Mesendoderm (in vitro differentiated cells): ENCODE measurements around the gene OR2A1.
"Not testable (repeated sequence)": the region's sequence is repeated elsewhere in the genome, so short reads cannot be mapped to it uniquely, and the experiment has no call there.

Experiments
- DNase-seq: peaks from one replicate; pipeline ENCODE4 v3.0.0; 2013
- H2AK5ac ChIP-seq: 2 replicates; pipeline ENCODE4 v1.6.1; 2013; ENCODE audit warnings: low read length, inconsistent platforms
- H2BK120ac ChIP-seq: 2 replicates; pipeline ENCODE4 v1.6.1; 2013; ENCODE audit warnings: low read depth, mild to moderate bottlenecking, low read length, moderate library complexity, mixed read lengths
- H2BK15ac ChIP-seq: replicated peaks from 2 replicates; pipeline ENCODE4 v1.6.1; 2013; ENCODE audit warnings: low read depth, mild to moderate bottlenecking, moderate library complexity
- H2BK5ac ChIP-seq: 2 replicates; pipeline ENCODE4 v1.6.1; 2013; ENCODE audit warnings: low read length, inconsistent platforms
- H3K18ac ChIP-seq: 2 replicates; pipeline ENCODE4 v1.6.1; 2013; ENCODE audit warnings: mild to moderate bottlenecking, low read length, mixed read lengths
- H3K23ac ChIP-seq: one replicate; pipeline ENCODE4 v1.6.1; 2013; ENCODE audit warnings: low read length
- H3K27ac ChIP-seq: 2 replicates; pipeline ENCODE4 v1.5.1; 2013; ENCODE audit warnings: low read depth, mild to moderate bottlenecking, inconsistent platforms, low read length, moderate library complexity
- H3K27me3 ChIP-seq: 2 replicates; pipeline ENCODE4 v1.6.1; 2013; ENCODE audit warnings: low read length, control low read depth, mild to moderate bottlenecking, inconsistent platforms; ENCODE audit not compliant: insufficient read depth, poor library complexity
- H3K36me3 ChIP-seq: 2 replicates; pipeline ENCODE4 v1.6.1; 2013; ENCODE audit warnings: low read length, inconsistent platforms; ENCODE audit not compliant: control insufficient read depth, insufficient read depth
- H3K4ac ChIP-seq: one replicate; pipeline ENCODE4 v1.6.1; 2013; ENCODE audit warnings: low read depth, mild to moderate bottlenecking, low read length, moderate library complexity
- H3K4me1 ChIP-seq: 2 replicates; pipeline ENCODE4 v1.6.1; 2013; ENCODE audit warnings: low read depth, low read length, inconsistent platforms; ENCODE audit not compliant: control insufficient read depth
- H3K4me2 ChIP-seq: 2 replicates; pipeline ENCODE4 v1.6.1; 2013; ENCODE audit warnings: low read length
- H3K4me3 ChIP-seq: 2 replicates; pipeline ENCODE4 v1.5.1; 2013; ENCODE audit warnings: mild to moderate bottlenecking, low read length
- H3K56ac ChIP-seq: one replicate; pipeline ENCODE4 v1.6.1; 2013; ENCODE audit warnings: low read length
- H3K79me1 ChIP-seq: 2 replicates; pipeline ENCODE4 v1.6.1; 2013; ENCODE audit warnings: low read length, inconsistent platforms
- H3K79me2 ChIP-seq: 2 replicates; pipeline ENCODE4 v1.6.1; 2013; ENCODE audit warnings: mild to moderate bottlenecking, low read length; ENCODE audit not compliant: control insufficient read depth, insufficient read depth
- H3K9ac ChIP-seq: 2 replicates; pipeline ENCODE4 v1.6.1; 2013; ENCODE audit warnings: low read length, inconsistent platforms
- H4K5ac ChIP-seq: one replicate; pipeline ENCODE4 v1.6.1; 2013; ENCODE audit warnings: low read length
- H4K8ac ChIP-seq: one replicate; pipeline ENCODE4 v1.6.1; 2013; ENCODE audit warnings: low read depth, mild to moderate bottlenecking, control low read depth, low read length, moderate library complexity
- WGBS: extraction: QIAGEN DNeasy Blood & Tissue Kit; methylation state at CpG from one replicate; pipeline ENCODE4 v1.1.7; 2013; ENCODE audit warnings: low lambda C conversion rate, missing lambda C conversion rate; ENCODE audit not compliant: insufficient coverage; ENCODE audit errors: extremely low coverage; 5-methylcytosine and 5-hydroxymethylcytosine counted together

OR2A1 gene

DNA sequence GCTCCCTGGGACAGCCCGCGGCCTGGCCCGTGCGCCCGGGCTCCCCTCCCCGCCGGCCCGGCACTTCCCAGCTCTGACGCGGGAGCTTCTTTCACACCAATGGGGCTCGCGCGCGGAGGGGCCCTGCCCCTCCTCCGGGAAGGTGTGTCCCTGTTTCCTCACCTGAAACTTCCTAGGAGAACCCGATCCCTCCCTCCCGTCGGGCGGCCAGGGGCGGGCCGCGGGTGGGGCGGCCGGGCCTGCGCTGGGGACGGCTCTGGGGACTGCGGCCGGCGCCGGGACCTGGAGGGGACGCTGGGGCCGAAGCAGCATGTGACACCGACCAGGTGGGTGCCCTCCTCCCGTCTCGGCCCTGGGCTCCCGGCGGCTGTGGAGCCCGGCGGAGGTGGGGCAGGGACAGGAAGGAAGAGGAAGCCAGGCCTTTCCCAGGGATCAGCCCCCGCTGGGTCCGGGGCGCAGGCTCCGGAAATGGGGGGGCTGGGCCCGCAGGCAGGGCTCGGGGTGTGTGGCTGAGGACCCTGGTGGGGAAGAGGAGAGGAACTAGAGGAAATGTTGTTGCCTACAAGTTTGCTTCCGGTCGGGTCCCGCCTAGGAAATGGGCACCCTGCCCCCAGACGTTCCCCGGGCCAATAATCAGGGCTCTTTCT lies 43.1 kb downstream of the OR2A1 start, which contains the start of gene ARHGEF5:
Gene ARHGEF5, plus strand, starts transcription at position 227 of the 647 bp plus-strand sequence. CDS start 7,268 bp downstream, outside the sequence.
- no CpG with 5 or more reads among the region's 50 CpGs for WGBS
- not testable (repeated sequence) for H3K4me1 ChIP-seq

DNA sequence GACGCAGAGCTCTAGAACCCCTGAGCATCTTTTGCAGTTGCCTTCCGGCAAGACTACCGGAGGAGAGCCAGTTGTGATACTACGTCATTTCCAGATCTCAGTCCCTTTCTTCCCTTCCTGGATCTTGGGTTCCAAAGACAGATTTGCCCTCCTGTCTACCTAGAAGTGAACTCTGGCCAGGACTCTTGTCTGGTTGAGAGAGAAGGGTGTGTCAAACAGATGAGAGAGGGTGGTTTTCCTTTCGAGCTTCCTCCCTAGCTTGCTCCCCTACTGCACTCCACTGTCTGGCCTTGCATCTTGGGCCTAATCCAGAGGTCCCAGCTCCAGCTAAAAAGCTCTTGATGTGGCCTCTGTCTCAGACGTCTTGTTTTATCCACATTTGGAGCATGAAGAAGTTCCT lies 44.0 kb downstream of the OR2A1 start:
- not testable (repeated sequence) for H3K18ac ChIP-seq, H2AK5ac ChIP-seq, H3K4ac ChIP-seq, H2BK120ac ChIP-seq, H3K79me2 ChIP-seq, H2BK15ac ChIP-seq, H3K36me3 ChIP-seq, H3K4me1 ChIP-seq, H4K8ac ChIP-seq, H3K56ac ChIP-seq, H3K27ac ChIP-seq, H3K4me3 ChIP-seq, H2BK5ac ChIP-seq, H4K5ac ChIP-seq, H3K4me2 ChIP-seq, H3K23ac ChIP-seq, H3K9ac ChIP-seq, H3K79me1 ChIP-seq, H3K27me3 ChIP-seq, DNase-seq
- no CpG with 5 or more reads among the region's 6 CpGs for WGBS

More for the DNA sequence above, 43.1 kb downstream of the OR2A1 start, which contains the start of gene ARHGEF5:
- H3K36me3 ChIP-seq, H3K4ac ChIP-seq, H2BK120ac ChIP-seq, H3K27me3 ChIP-seq, H3K4me3 ChIP-seq, H3K27ac ChIP-seq, H3K79me2 ChIP-seq, H2BK15ac ChIP-seq, H2BK5ac ChIP-seq, H4K5ac ChIP-seq, H3K9ac ChIP-seq, H3K18ac ChIP-seq, H3K56ac ChIP-seq, H3K4me2 ChIP-seq, DNase-seq, H4K8ac ChIP-seq, H3K23ac ChIP-seq, H2AK5ac ChIP-seq, H3K79me1 ChIP-seq: not testable (repeated sequence)

DNA sequence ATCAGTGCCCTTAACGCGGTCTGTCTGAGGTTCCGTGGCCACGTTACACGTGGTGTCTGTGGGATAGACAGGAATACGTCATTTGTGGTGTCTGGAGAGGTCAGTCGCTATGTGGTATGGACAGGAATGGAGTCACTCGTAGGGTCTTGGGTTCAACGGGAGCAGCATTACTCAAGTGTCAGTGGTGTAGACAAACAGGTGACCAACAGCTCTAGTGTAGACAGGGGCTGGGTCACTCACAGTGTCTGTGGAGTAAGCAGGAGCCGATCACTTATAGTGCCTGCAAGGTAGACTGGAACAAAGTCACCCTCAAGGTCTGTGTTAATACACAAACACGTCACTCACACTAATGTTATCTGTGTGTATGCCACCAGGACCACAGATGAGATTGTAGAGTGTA lies 44.6 kb downstream of the OR2A1 start:
- H3K9ac ChIP-seq, H4K8ac ChIP-seq, H2BK5ac ChIP-seq, H3K4me1 ChIP-seq, H2BK15ac ChIP-seq, H3K27ac ChIP-seq, H3K27me3 ChIP-seq, H3K4me3 ChIP-seq, H3K4me2 ChIP-seq, H3K4ac ChIP-seq, H4K5ac ChIP-seq, DNase-seq, H3K79me2 ChIP-seq, H3K36me3 ChIP-seq, H3K56ac ChIP-seq, H3K23ac ChIP-seq, H2BK120ac ChIP-seq, H3K79me1 ChIP-seq, H2AK5ac ChIP-seq, H3K18ac ChIP-seq: not testable (repeated sequence)
- no CpG with 5 or more reads among the region's 11 CpGs for WGBS

DNA sequence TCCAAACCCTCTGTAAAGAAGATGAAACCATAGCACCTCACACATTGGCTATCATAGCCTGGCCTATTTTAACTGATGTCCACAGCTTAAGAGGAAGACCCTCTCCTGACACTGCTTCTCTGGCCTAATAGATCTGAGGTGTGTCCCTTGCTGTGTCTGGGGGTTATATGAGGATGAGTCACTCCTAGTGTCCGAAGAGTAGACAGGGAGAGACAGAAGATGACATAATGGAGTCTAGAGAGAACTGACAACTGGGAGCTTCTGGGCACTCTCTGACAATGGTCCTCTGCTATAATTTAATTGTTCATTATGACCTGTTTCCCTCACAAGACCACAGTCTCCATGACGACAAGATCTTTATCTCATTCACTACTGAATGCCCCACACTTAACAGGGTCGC lies 49.8 kb downstream of the OR2A1 start:
- not testable (repeated sequence) for H3K9ac ChIP-seq, H4K5ac ChIP-seq, H2BK120ac ChIP-seq, H3K4me1 ChIP-seq, H3K18ac ChIP-seq, H3K4me2 ChIP-seq, H3K23ac ChIP-seq, H2AK5ac ChIP-seq, H2BK5ac ChIP-seq, H3K27ac ChIP-seq, H3K36me3 ChIP-seq, H3K27me3 ChIP-seq, H3K79me2 ChIP-seq, H3K79me1 ChIP-seq, H3K4ac ChIP-seq, H3K56ac ChIP-seq, H3K4me3 ChIP-seq, H4K8ac ChIP-seq, H2BK15ac ChIP-seq, DNase-seq
- no CpG with 5 or more reads among the region's 3 CpGs for WGBS

DNA sequence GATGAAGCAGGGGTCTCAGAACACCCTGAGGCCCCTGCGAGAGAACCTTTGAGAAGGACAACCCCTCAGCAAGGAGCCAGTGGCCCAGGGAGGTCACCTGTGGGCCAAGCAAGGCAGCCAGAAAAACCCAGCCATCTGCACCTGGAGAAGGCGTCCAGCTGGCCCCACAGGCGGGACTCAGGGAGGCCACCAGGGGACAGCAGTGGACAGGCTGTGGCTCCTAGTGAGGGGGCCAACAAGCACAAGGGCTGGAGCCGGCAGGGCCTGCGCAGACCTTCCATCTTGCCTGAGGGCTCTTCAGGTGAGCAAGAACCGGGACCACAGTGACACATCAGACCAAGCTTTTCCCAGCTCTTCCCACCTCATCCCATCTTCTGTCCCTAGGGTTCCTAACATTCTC lies 53.3 kb downstream of the OR2A1 start:
- H3K9ac ChIP-seq, H2BK5ac ChIP-seq, H3K27me3 ChIP-seq, H3K23ac ChIP-seq, H3K56ac ChIP-seq, H4K5ac ChIP-seq, H3K4me3 ChIP-seq, DNase-seq, H2AK5ac ChIP-seq, H2BK120ac ChIP-seq, H3K79me2 ChIP-seq, H3K79me1 ChIP-seq, H3K27ac ChIP-seq, H3K4me1 ChIP-seq, H3K4me2 ChIP-seq, H3K18ac ChIP-seq, H4K8ac ChIP-seq, H3K36me3 ChIP-seq, H3K4ac ChIP-seq, H2BK15ac ChIP-seq: not testable (repeated sequence)
- WGBS: no CpG with 5 or more reads among the region's 6 CpGs

DNA sequence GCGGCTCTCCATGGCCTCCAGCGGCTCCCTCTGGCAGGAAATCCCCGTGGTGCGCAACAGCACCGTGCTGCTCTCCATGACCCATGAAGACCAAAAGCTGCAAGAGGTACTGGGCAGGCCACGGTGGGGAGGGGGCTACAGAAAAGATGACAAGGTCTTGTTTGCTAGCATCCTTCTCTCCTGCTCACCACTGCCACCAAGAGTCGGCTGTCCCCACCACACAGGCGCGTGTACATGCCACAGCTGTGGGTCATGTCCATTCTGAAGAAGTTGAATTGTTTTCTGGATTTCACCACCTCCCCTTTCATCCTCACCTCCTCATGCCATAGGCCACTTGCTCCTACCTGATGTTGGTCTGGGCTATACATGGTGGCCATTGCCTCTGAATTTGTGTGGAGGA lies 55.0 kb downstream of the OR2A1 start:
- H2BK120ac ChIP-seq, H3K4me1 ChIP-seq, H2BK5ac ChIP-seq, H3K23ac ChIP-seq, H3K4ac ChIP-seq, H3K18ac ChIP-seq, H3K79me2 ChIP-seq, H2BK15ac ChIP-seq, H4K8ac ChIP-seq, H2AK5ac ChIP-seq, H3K79me1 ChIP-seq, H4K5ac ChIP-seq, H3K4me3 ChIP-seq, DNase-seq, H3K56ac ChIP-seq, H3K9ac ChIP-seq, H3K4me2 ChIP-seq, H3K27ac ChIP-seq, H3K36me3 ChIP-seq, H3K27me3 ChIP-seq: not testable (repeated sequence)
- no CpG with 5 or more reads among the region's 9 CpGs for WGBS
